ENCODE measurements around the gene SEC61A1. TPM values are rescaled to one million over a fixed set of nuclear protein-coding genes. Genes with fewer than 3 reads are reported as not detected.

The SEC61A1 gene
- total RNA-seq: 95.7 TPM

- peak; percentile 93 for DNase-seq
Measured at GRCh38 chr3:128051837-128052594, at the start of gene SEC61A1. SEC61A1 (plus strand) TSS chr3:128052437; CDS start chr3:128052553, 116 bp downstream.

GRCh38 chr3:128004661-128005060, 47.6 kb upstream of the SEC61A1 start:
- DNase-seq: no peak

GRCh38 chr3:128006061-128007032, 45.9 kb upstream of the SEC61A1 start:
- no peak for DNase-seq

GRCh38 chr3:128007033-128007424, 45.2 kb upstream of the SEC61A1 start:
- no peak for DNase-seq

- DNase-seq: peak; percentile 20
Measured at GRCh38 chr3:128009952-128010846, 42.0 kb upstream of the SEC61A1 start.

- no peak for DNase-seq
Measured at GRCh38 chr3:128011140-128011539, 41.1 kb upstream of the SEC61A1 start.

GRCh38 chr3:128012050-128012449, 40.2 kb upstream of the SEC61A1 start:
- no peak for DNase-seq

- no peak for DNase-seq
Measured at GRCh38 chr3:128014548-128014947, 37.7 kb upstream of the SEC61A1 start.

- no peak for DNase-seq
Measured at GRCh38 chr3:128016502-128016901, 35.7 kb upstream of the SEC61A1 start.

- no peak for DNase-seq
Measured at GRCh38 chr3:128021768-128022372, 30.4 kb upstream of the SEC61A1 start.

- DNase-seq: no peak
Measured at GRCh38 chr3:128033102-128033501, 19.1 kb upstream of the SEC61A1 start.

GRCh38 chr3:128036119-128036518, 16.1 kb upstream of the SEC61A1 start:
- DNase-seq: no peak

- DNase-seq: no peak
Measured at GRCh38 chr3:128040041-128040440, 12.2 kb upstream of the SEC61A1 start.

GRCh38 chr3:128040660-128041059, 11.6 kb upstream of the SEC61A1 start:
- no peak for DNase-seq

- DNase-seq: no peak
Measured at GRCh38 chr3:128041344-128041743, 10.9 kb upstream of the SEC61A1 start.

- no peak for DNase-seq
Measured at GRCh38 chr3:128050597-128050996, 1.6 kb upstream of the SEC61A1 start.

GRCh38 chr3:128051459-128051836, 789 bp upstream of the SEC61A1 start:
- DNase-seq: no peak

- no peak for DNase-seq
Measured at GRCh38 chr3:128052595-128053351, 536 bp downstream of the SEC61A1 start.

- DNase-seq: no peak
Measured at GRCh38 chr3:128053614-128054013, 1.4 kb downstream of the SEC61A1 start.

- DNase-seq: no peak
Measured at GRCh38 chr3:128054367-128054766, 2.1 kb downstream of the SEC61A1 start.

GRCh38 chr3:128056258-128056657, 4.0 kb downstream of the SEC61A1 start:
- DNase-seq: no peak
